Measurements from ENCODE around the gene ETFBKMT. TPM values are rescaled to one million over a fixed set of nuclear protein-coding genes. Genes with fewer than 3 reads are reported as not detected.
"Not testable (repeated sequence)": the region's sequence is repeated elsewhere in the genome, so short reads cannot be mapped to it uniquely, and the experiment has no call there.

ETFBKMT gene
- total RNA-seq, 1 donor from 2014 or later: 1.5 TPM

GRCh38 chr12:31662176-31662849 lies 2.8 kb downstream of the ETFBKMT start:
- Histone ChIP-seq H3K36me3 (ENCODE audit: control insufficient read depth, insufficient read depth, low read length) (no peaks in the 10 kb centered on the region), H3K27me3 (ENCODE audit: control insufficient read depth, insufficient read depth, low read length) (no peaks in the 10 kb centered on the region), H3K4me3 (ENCODE audit: low read depth, low read length) (no peak overlapping the region)
- no peak for TF ChIP-seq CTCF (IDR thresholded peaks at IDR 0.05; ENCODE audit: insufficient read depth, low read length, poor library complexity, severe bottlenecking)
- no peak for DNase-seq (ENCODE audit: low read depth)

GRCh38 chr12:31663576-31663975 lies 4.1 kb downstream of the ETFBKMT start:
- TF ChIP-seq CTCF (IDR thresholded peaks at IDR 0.05; ENCODE audit: insufficient read depth, low read length, poor library complexity, severe bottlenecking): no peak
- DNase-seq (ENCODE audit: low read depth): no peak
- no peak overlapping the region for H3K4me3 ChIP-seq (ENCODE audit: low read depth, low read length)
- no peaks in the 10 kb centered on the region for H3K27me3 ChIP-seq (ENCODE audit: control insufficient read depth, insufficient read depth, low read length)
- H3K36me3 ChIP-seq (ENCODE audit: control insufficient read depth, insufficient read depth, low read length): no peaks in the 10 kb centered on the region

- Histone ChIP-seq H3K36me3 (ENCODE audit: control insufficient read depth, insufficient read depth, low read length) (no peaks in the 10 kb centered on the region), H3K27me3 (ENCODE audit: control insufficient read depth, insufficient read depth, low read length) (no peaks in the 10 kb centered on the region), H3K4me3 (ENCODE audit: low read depth, low read length) (no peak overlapping the region)
- no peak for TF ChIP-seq CTCF (IDR thresholded peaks at IDR 0.05; ENCODE audit: insufficient read depth, low read length, poor library complexity, severe bottlenecking)
- DNase-seq (ENCODE audit: low read depth): no peak
Observed at GRCh38 chr12:31664038-31664437, 4.5 kb downstream of the ETFBKMT start.

GRCh38 chr12:31669020-31669419 lies 9.5 kb downstream of the ETFBKMT start:
- no peaks in the 10 kb centered on the region for H3K36me3 ChIP-seq (ENCODE audit: control insufficient read depth, insufficient read depth, low read length)
- TF ChIP-seq CTCF (IDR thresholded peaks at IDR 0.05; ENCODE audit: insufficient read depth, low read length, poor library complexity, severe bottlenecking): no peak
- no peaks in the 10 kb centered on the region for H3K27me3 ChIP-seq (ENCODE audit: control insufficient read depth, insufficient read depth, low read length)
- no peak for DNase-seq (ENCODE audit: low read depth)
- H3K4me3 ChIP-seq (ENCODE audit: low read depth, low read length): no peak overlapping the region

GRCh38 chr12:31669582-31669981 lies 10.1 kb downstream of the ETFBKMT start:
- H3K36me3 ChIP-seq (ENCODE audit: control insufficient read depth, insufficient read depth, low read length); H3K27me3 ChIP-seq (ENCODE audit: control insufficient read depth, insufficient read depth, low read length); DNase-seq (ENCODE audit: low read depth); H3K4me3 ChIP-seq (ENCODE audit: low read depth, low read length): not testable (repeated sequence)

GRCh38 chr12:31672521-31672920 lies 13.0 kb downstream of the ETFBKMT start:
- no peak overlapping the region for H3K4me3 ChIP-seq (ENCODE audit: low read depth, low read length)
- no peak for TF ChIP-seq CTCF (IDR thresholded peaks at IDR 0.05; ENCODE audit: insufficient read depth, low read length, poor library complexity, severe bottlenecking)
- DNase-seq (ENCODE audit: low read depth): no peak

More at GRCh38 chr12:31672521-31672920, 13.0 kb downstream of the ETFBKMT start:
- Histone ChIP-seq H3K27me3 (ENCODE audit: control insufficient read depth, insufficient read depth, low read length) (no peaks in the 10 kb centered on the region), H3K36me3 (ENCODE audit: control insufficient read depth, insufficient read depth, low read length) (no peaks in the 10 kb centered on the region)
